Measurements from ENCODE around the gene HS6ST1.

The HS6ST1 gene

DNA sequence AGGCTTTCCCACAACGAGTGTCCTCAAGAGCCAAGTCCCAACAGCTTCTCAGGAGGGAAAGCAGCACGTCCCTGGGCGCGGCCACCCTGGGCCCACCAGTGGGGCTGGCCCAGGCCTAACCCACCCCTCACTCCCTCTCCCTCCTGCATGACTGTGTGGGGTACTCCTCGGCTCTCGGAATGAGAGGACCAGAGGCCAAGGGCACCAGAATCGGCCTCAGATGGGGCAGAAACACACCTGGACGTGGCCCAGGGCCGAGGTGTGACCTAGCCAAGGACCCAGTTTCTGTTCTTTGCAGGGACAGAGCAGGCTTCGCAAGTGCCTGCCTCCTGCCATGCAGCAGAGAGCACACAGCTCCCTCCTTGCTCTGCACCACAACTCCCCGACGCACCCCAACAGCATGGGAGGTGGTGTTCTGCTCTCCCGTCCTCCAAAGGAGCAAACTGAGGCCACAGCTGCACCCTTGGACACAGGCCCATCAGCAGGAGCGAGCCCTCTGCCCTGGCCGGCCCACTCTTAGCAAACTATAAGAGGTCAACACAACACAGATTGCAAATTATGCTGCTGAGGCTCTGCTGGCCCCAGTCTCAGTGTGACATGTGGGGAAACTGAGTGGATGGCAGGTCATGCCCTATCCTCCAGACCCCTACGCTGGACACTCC lies 19.7 kb downstream of the HS6ST1 start:
- DNase-seq (ENCODE audit: low read depth in 2 of 2) = no peak

DNA sequence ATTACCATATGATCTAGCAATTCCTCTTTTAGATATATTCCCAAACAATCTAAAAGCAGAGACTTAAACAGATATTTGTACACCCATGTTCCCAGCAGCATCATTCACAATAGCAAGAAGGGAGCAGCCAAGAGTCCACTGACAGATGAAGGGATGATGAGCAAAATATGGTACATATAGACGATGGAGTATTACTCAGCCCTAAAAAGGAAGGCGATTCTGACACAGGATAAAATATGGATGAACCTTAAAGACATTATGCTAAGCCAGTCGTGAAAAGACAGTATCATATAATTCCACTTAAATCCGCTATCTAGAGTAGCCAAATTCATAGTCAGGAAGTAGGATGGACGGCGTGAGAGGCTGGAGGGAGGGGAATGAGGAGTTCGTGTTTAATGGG lies 20.4 kb downstream of the HS6ST1 start:
- DNase-seq (ENCODE audit: low read depth in 2 of 2) = no peak

DNA sequence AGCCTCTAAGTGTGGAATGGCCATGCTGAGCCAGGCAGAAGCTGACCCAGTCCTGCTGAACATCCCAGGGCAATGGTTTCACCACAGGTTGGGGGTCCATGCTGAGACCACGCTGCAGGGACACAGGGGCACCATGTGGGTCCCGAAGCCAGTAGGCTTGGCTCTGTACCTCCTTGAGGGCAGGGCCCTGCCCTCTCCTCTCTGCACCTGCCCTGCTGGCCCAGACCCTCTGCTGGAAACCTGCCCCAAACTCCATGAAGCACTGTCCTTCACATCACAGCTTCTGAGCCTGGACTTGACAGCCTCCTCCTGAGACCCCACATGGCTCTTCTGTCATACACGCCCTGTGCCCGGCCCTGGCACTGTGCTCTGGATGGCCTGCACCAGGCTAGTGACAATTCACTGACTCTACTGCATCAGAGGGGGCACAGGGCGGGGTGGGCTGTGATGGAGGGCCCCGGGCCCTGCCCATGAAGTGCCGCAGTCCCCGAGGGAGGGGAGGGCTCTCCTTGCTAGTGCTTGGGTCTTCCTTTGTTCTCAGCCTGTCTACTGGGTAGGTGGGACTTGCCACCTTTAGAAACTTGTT lies 24.7 kb downstream of the HS6ST1 start:
- no peak for DNase-seq (ENCODE audit: low read depth in 2 of 2)

DNA sequence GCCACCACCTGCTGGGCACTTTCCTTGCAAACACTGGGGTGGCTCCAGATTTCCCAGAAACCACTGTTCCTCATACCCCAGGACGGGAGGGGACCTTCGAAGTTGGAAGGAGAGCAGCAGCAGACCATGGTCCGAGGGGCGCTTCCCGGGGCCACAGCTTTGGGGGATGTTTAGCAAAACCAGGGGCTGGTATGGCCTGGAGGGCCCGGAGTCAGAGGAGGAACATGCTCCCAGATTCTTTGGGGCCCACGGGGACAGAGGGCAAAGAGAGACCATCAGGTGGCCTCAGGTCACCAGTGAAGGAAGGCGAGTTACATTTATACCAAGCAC lies 25.3 kb downstream of the HS6ST1 start:
- no peak for DNase-seq (ENCODE audit: low read depth in 2 of 2)

DNA sequence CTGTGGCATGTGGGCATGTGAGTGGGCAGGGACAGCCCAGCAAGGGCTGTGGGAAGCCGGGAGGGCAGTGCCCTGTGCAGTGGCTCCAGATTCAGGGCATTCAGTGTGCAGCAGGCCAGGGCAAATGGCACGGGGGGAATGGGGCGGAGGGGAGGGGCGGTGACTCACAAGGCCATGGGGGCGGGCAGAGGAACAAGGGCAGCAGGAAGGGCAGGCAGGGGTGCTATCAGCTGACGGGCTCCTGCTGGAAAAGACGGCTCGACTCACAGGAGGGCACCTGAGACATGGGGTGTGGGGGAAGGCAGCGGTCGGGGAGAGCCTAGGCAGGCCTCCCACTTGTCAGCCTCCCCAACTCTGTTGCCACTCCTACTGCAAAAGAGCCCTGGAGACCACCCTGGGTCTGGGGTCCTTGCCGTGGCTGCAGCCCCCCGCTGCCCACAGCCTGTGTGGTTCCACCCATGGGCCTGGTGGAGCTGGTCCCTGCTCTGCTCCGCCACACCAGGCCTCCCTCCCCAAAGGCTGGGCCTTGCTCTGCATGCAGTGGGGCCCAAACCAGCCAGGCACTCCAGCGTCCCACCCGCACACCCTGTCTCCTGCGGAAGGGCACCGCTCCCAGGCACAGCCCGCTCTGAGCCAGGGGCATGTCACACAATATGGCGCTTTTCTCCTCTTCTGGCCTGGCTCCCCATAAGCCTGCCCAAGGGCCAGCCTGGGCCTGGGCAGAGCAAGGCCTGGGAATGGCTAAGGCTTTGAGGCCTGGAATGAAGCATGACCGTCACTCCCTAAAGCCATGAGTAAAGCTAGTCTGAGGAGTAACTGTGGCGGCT lies 25.9 kb downstream of the HS6ST1 start:
- no peak for DNase-seq (ENCODE audit: low read depth in 2 of 2)

DNA sequence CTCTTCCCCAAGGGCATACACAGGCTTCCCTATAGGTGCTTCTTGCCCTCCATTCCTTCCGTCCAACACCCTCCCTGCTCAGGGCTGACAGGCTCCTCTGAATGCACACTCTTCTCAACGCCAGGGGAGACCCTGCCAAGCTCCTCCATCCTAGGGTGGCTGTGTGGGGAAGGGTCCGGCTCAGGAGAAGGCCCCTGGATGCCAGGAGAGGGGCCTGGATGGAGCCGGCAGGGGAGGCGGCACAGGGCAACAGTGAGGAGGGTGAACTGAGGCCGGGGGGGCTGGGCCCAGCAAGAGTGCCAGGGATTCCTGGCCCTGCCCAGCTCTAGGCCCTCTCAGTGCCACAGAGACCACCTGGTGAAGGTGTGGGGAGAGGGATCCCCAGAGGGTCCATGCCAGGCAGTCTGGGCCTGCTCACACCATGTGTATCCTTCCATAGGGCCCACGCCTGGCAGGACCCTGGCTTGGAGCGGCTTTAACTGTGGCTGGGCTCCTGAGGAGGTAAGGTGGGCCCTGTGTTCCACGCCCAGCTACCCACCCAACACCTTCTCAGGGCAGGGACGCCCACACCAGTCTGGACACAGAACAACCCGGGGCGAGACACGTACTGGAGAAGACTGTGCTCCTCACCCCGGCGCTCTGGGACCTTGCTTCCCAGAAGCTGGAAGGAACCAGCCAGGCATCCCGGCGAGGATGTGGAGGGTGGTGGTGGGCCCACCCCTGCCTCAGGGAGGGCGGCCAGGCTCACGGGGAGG lies 26.6 kb downstream of the HS6ST1 start:
- no peak for DNase-seq (ENCODE audit: low read depth in 2 of 2)

DNA sequence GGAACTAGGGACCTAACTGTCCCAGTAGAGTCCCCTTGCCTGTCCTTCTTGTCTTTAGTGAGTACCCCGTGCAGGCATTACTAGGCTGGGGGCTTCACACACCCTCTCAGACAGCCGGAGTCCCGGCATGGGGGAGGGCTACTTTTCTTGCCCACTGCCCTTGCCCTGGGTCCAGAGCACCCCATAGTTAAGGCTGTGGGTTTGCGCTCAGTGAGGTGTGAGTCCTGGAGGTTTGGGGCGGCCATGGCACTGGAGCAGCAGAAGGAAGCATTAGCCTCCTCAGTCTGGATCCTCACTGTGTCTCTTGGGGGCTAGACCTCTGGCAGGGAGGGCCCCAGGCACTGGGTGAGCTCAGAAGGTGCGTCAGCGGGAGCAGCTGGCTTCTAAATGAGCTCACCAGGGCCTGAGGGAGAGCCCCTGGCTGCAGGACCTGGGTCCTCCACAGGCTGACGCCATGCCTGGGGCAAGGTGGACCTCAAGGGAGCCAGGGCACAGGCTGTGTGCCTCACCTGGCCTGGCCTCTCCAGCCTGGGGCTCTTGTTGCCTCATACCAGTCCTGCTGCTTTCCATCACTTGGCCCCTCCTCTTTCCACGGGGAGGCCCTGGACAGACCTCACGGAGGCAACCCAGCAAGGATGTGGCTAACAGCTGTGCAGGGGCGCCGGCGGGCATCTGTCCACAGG lies 27.4 kb downstream of the HS6ST1 start:
- no peak for DNase-seq (ENCODE audit: low read depth in 2 of 2)

DNA sequence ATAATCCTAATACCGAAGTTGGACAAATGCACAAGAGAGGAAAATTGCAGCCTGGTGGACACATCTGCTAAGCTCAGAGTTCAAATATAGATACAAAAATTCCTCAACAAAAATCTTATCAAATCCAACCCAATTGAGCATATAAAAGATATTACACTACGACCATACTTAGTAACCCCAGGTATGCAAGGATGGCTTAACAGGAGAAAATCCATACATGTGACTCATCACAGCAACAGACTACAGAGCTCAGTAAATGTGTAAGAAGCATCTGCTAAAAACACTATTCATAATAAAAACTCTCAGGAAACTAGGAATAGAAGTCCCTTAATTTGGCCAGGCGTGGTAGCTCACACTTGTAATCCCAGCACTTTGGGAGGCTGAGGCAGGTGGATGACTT lies 28.3 kb downstream of the HS6ST1 start:
- DNase-seq (ENCODE audit: low read depth in 2 of 2) = no peak

DNA sequence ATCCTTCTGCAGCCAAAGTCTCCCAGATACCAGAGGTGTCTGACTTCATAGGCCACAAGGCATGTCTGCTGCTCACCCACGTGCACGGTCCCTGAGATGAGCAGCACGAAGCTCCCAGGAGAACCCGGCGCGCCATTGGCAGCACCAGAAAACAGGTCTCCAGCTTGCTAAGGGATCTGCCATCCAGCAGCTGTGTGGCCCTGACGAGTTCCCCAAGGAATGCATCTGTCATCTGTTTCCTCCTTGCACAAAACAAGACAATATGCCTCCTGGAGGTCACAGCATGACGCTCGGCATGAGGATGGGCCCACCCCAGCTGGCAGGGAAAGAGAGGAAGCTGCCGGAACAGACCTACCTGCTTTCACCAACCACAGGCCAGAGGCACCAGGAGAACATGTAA lies 29.2 kb downstream of the HS6ST1 start:
- no peak for DNase-seq (ENCODE audit: low read depth in 2 of 2)

DNA sequence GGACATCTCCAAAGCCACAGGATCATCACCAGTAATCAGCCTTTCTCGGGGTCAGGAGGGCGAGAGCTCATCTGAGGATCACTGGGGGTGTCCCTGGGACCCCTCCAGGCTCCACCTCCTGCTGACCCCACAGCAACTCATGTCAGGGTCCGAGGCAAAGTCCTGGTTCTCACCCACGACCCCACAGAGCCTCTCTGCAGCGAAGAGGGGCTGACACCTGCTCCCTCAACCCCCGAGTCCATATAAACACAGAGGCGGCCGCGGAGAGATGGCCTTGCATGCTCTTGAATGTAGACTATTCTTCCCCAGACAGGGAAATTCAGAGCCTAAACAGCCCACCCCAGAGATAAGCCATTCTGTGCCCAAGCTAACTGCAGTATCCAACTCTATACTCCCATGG lies 29.9 kb downstream of the HS6ST1 start:
- DNase-seq (ENCODE audit: low read depth in 2 of 2) = no peak

DNA sequence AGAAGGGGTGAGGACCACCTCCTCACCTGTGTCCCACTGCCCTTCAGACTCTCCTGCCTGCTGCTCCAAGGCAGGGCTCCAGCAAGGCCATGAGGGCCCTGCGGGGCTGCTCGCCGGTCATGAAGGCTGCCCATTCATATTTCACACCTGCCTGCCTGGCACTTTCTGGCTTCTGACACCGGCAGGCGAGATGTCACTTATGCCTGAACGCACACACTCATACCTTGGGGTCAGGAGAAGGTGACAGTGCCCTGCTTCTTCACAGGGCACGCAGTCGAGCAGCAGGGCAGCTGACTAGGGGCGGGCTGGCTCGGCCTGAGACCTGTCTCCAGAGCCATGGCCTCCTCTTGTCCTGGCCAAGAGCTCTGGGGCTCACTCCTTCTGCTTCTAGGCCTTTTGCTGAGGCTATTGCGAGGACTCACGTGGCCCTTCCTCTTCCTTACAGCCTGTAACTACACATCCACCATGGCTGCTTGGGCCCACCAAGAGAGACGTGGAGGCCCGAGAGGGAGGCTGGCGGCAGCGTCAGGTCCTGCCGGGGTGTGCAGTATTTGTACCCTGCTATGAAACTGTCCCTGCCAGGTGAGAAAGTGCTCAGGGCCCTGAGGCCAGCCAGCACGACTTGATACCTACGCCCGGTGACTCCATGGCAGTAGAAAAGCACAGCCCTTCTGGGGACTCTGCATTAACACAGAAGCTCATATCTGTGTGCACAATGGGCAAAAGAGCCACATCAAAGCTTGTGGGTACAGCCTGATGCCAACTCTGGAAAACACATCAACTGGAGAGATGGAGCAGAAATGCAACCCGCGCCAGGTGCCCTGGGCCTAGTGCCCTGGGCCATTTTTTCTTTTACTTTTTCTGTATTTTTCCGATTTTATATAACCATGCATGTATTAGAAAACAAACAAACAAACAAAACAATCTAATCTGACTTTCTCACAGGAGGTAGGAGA lies 30.6 kb downstream of the HS6ST1 start:
- DNase-seq (ENCODE audit: low read depth in 2 of 2) = no peak

DNA sequence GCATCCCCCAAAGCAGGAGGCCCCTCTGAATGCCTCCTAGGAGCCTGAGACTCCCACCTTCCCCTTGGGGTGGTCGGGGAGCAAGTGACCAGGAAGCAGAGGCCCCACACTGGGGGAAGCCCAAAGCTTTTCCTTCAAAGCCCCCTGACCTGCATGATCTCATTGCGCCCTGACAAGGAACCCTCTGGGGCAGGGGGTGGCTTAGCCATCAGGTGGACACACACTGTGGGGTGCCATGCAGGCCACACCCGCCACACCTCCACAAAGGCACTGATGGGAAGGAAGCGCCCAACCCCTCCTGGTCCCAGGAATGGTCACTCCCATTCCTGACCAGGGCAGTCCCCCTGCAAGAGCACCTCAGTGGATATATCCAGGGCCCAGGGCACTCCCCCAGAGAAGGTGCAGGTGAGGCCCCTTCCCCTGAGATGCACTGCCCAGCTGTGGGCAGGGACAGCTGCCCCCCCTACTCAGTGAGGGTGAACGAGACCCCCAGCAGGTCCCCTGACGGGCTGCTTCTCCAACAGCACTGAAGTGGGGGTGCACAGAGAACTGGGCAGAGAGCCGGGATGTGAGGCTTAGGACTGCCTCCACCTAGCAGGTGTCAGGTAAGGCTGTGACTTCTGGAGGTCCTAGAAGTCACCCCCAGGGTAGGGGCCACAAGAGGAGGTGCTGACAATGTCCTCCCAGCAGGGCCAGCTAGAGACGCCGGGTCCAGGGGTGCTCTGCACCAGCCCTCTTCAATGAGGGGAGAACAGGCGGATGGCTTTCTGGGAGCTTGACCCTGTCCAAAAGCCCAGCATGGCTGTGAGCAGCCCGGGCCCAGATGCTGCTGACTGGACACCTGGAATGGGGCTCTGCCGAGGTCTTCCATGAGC lies 31.5 kb downstream of the HS6ST1 start:
- no peak for DNase-seq (ENCODE audit: low read depth in 2 of 2)

DNA sequence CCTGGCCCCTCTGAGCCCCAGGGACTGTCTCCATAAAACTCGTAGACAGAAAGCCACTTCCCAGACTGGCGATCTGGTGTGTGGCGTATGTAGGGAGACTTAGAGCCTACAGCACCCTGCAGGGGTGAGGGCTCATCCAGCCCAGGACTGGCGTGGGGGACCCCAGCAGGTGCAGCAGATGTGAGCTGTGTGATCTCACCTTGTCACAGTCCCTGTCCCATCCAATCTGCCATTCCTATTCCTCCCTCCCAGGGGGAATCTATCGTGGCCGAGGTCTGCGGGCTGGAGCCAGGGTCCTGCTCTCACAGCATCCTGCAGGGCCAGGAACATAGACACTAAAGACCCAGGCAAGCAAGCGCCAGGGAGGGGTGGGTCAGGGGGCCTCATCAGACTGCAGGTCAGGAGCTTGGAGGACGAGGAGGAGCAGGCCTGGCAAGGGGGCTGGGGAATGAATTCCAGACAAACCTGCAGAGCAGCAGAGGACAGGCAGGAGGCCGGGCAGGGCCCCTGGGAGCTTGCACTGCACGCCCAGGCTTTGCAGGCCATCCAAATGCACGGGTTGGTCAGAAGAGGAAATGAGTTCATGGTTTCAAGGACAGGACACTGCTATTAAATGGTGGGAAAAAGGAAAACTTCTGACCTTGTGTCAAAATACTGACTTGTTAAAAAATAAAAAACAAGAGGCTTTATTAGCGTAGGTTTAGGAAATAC lies 32.5 kb downstream of the HS6ST1 start:
- no peak for DNase-seq (ENCODE audit: low read depth in 2 of 2)

DNA sequence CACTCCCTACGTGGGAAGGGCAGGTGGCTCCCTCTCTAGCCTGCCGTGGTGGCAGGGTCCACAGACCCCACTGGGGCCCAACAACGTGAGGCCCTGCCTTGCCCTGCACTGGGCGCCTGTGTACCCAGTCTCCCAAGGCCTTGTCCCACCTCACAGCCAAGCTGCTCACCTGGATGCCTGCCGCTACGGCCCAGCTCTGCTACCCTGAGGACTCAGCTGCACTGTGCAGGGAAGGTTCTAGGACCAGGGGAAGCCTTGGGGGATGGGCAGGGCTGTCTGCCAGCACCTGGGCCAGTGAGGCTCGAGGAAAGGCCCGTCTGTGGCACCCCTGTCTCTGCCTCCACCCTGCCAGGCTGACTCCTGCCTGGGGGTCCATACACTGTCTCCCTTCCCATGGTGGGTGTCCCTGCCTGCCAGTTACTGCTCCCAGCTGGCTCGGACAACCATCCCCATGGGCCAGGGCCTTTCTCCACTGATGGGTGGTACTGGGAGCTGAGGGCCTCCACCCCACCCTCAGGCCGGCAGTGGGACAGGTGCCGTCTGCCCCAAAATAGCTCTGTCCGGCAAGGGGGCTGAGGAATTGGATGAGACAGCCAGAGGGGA lies 33.2 kb downstream of the HS6ST1 start:
- DNase-seq (ENCODE audit: low read depth in 2 of 2) = no peak

DNA sequence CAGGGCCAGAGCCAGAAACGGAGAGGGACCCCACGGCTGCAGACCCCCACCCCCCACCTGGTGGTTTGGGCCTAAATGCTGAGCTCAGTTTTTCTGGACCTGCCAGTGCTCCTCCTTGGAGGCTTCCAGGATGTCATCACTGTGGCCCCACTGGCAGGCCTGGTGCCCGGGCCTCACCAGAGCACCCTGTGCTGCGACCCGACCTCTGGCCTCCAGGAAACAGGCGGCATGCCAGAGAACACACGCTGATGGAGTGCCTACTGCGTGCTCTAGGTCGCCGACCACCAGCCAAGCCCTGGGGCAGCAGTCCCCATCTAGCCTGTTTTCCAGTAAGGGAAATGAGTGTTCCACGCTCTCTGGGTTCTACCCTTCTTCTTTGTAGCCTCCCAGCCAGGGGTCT lies 33.8 kb downstream of the HS6ST1 start:
- DNase-seq (ENCODE audit: low read depth in 2 of 2) = no peak

DNA sequence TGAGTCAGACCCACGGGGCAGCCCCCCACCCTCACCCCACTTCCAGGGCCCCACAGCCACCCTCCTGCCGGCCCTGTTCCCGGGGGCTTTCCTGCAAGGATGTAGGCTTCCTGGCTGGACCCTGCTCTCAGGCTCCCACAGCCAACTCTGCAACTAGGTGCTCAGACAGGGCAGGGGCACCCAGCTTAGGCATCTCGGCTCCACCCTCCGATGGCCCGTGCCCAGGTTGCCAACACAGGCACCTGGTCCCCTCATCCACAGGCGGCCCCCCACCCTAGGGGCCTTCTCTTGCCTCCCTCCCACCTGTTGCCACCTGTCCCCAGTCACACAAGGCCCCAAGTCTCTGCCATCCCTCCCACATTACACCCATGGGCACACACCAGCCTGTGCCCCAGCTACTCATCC lies 34.6 kb downstream of the HS6ST1 start:
- DNase-seq (ENCODE audit: low read depth in 2 of 2) = no peak

DNA sequence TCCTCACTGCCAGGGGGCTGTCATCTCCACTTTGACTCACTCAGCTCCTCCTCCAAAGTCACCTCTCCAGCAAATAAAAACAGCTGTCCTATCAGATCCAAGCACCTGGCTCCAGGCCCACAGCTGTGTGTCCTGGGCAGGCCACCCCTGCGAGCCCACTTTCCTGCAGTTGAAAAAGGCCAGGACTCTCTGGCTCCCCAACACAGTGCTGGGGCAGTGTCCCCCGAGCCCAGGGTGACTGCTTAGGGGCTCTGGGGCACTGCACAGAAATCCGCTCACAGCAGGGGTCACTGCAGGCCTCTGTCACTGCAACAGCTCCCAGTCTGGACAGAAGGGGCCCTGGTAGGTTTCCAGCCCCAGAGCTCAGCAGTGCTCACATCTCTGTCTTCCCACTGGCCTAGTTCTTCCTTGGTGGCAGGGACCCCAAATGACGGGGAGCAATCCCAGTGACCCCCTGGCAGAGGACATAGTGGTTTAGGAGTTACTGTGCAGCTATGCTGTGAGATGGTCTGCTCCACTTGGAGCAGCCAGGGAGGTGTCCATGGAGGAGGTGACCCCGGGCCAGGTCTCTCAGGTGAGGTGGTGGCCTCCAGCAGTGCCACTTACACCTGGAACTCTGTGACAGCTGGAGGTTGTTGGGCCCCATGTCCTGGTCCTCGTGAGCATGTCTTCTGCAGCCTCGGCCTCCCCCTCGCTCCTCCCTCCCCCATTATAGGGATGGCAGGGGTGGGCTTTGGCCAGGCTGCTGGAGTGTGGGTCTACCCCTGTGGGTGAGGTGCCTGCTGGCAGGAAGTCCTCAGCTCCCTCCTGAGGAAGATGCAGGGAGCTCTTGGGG lies 35.5 kb downstream of the HS6ST1 start:
- DNase-seq (ENCODE audit: low read depth in 2 of 2) = no peak

Data from stimulated activated CD4-positive, alpha-beta T cell treated with anti-CD3 and anti-CD28 coated beads, Interleukin-15, amount 100 ng/mL, for 48 hours (primary cell).